SK-N-DZ (cell line): ENCODE measurements around the gene NRXN3.
A peak's percentile ranks its signal among the peaks of the same experiment; 100 is the strongest.

Experiments used
- DNase-seq: peaks from one replicate; pipeline ENCODE4 v3.0.0-alpha.2; 2015; ENCODE audit warnings: low spot score

Gene NRXN3

DNA sequence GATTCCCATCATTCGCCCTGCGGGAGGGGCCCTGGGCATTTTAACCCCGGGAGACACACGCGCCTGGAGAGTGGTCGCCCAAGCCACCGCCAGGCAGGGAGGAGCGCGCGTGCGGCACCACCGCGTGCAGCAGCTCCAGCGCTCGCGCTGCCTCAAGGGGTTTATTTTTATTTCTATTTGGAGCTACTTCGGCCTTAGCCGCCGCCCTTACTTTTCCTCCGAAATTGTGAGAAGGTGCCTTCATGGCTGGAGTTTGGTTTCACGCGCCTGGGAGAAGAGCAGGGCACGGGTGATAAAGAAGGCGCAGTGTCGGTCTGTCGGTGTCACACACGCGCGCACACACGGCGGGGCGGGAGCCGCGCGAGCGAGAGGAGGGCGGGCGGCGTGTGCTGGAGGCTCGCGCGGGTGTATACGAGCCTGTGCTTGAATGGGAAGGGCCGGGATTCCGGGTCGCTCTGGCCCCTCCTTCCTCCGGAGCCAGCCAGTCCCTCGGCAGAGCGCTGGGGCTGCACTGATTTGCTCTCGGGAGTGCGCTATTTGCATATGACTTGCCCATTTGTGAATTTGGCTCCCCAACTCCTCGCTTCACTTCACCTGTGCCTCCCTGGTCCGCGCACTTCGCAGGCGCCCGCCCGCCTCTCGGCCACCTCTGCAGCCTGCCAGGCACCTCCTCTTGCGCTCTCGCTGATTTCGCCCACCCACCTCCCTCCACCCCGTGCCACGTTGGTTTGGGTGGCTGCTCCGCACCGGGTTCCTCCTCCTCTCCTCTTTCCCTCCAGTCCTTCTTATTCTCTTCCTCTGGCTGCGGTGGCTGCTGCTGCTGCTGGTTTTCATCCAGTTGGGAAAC lies 1108.8 kb downstream of the NRXN3 start:
- peak; percentile 84 for DNase-seq

- DNase-seq, result no peak
These were observed 1109.7 kb downstream of the NRXN3 start for GRCh38 chr14:79279645-79280597.

- no peak for DNase-seq
These were observed 1111.3 kb downstream of the NRXN3 start for GRCh38 chr14:79281244-79282152.

- DNase-seq, result no peak
These were observed 1114.4 kb downstream of the NRXN3 start for GRCh38 chr14:79284621-79285020.

- no peak for DNase-seq
These were observed 1115.1 kb downstream of the NRXN3 start for GRCh38 chr14:79285263-79285662.

DNA sequence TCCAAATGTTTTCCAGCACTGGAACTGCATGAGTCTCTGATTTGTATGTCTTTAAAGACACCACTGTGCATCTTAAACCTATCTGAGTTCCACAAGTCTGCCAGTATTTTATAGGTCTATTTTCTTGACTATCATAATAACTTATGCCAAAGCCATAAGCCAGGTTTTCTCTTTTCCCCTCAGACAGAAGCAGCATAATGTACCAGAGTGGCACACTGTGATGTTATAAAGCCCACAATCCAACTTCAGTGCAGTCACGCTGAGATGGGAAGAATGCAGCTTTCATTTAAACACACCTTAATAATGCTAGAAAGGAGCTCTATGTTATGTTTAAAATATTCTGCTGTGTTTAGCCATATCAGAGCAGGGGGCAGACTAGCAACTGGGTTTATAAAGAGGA lies 1117.8 kb downstream of the NRXN3 start:
- DNase-seq, result no peak

- no peak for DNase-seq
These were observed 1123.5 kb downstream of the NRXN3 start for GRCh38 chr14:79293482-79294177.

- DNase-seq, result no peak
These were observed 1124.3 kb downstream of the NRXN3 start for GRCh38 chr14:79294499-79294898.

DNA sequence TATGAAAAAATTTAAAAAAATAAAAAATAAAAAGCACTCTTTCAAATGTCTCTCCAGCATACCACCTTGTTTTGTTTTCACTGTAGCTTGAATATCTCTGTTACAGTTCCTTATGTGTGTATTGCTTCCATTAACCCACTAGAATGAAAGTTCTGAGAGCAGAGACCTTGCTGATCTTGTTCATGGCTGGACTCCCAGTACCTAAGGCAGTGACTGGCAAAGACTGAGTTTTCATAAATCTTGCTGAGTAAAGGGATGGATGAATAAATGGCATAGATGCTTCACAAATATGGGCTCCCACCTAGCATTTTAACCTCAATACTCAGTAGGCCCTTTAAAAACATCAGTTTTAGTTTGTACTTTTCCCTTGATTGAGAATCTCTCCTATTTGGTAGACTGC lies 1125.2 kb downstream of the NRXN3 start:
- DNase-seq, result no peak

DNA sequence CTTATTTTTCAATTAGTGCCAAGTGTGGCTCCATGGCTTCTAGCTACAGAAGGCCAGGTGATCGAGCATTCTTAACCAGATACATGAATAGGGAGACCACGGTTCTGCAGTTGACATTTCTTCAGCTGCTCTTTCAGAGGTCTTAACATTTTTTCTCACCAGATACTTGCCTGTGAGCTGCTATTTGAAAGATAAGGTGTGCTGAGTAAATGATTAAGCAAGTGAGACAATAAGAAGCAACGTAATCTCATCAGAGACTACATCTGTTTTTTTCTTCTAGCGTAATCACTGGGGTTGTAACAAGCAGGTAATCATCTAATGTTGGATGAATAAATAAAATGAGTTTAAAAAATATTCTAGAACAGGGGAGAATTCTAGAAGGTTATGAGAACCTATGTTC lies 1128.2 kb downstream of the NRXN3 start:
- DNase-seq, result no peak

- no peak for DNase-seq
These were observed 1129.0 kb downstream of the NRXN3 start for GRCh38 chr14:79299162-79299561.

- DNase-seq, result no peak
These were observed 1134.1 kb downstream of the NRXN3 start for GRCh38 chr14:79304279-79304678.

GRCh38 chr14:79306546-79306945 lies 1136.4 kb downstream of the NRXN3 start:
- DNase-seq, result no peak

- DNase-seq, result no peak
These were observed 1148.2 kb downstream of the NRXN3 start for GRCh38 chr14:79318371-79318770.

DNA sequence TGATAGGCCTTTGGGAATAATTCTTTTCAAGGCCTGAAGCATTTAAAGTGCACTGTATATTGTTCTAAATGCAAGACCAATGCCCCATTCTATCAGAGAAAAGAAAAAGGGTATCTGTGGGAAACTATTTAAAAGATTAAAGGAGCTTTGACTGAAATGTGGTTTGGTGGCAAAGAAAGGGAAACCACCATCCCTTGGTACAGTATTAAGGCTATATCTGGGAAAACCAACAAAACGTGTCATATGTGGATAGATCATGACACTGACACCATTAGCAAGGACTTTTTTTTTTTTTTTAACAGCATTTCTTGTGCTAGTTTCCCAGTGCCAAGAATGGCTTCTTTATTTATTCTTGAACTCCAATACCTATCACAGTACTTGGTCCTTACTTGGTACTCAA lies 1150.4 kb downstream of the NRXN3 start:
- no peak for DNase-seq

DNA sequence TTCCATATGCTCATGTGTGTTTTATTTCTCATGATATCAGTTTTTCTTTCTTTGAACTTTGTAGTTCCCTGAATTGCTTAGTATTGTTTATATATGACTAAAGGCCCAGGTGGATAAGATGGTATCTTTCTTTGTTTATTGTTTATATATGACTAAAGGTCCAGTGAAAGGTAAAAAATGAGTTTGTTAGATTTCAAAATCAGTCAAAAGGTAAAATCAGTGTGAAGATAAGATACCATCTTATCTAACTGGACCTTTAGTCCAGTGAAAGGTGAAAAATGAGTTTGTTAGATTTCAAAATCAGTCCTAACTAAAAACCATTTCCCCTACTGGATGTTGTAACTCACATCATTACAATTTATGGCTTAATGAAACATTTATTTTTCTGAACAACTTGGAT lies 1150.9 kb downstream of the NRXN3 start:
- DNase-seq, result no peak

DNA sequence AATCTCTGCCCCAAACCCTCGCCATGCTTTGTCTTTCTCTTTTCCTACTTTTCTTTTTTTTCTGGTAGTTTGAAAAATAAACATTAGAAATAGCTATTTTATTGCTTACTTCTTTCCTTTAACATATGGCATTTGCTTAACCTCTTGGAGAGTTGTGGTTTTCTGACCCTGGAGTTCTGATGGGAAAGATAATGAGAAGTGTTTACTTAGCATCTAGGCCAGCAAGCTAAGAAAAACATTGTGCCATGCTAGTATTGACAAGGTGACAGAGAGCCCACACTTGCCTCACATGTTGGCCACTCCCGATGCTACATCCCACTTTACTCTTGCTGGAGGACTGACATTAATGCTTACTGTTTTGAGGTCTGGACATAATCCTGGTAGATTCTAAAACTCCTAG lies 1154.9 kb downstream of the NRXN3 start:
- no peak for DNase-seq

GRCh38 chr14:79325557-79325956 lies 1155.4 kb downstream of the NRXN3 start:
- no peak for DNase-seq

DNA sequence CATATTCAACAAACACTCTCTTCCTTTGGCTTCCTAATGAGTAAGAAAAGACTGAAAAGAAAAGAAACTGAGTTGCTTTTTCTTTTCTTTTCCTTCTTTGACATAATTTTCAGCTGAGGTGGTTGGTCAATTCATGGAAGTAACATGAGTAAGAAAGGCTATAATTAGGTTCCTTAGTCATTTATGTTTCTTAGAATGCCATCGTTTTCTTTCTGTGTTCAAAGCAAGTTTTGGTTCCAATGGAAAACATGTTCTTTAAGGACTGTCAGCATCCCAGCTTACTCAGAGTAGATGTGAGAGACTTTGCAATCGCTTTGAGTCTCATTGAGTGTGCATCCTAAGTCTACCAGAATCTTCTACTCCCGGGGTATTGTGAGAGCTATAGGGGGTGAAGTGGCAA lies 1158.7 kb downstream of the NRXN3 start:
- DNase-seq, result no peak

GRCh38 chr14:79331830-79332229 lies 1161.7 kb downstream of the NRXN3 start:
- no peak for DNase-seq
